Measurements from ENCODE around the gene MAGI2. TPM values are rescaled to one million over a fixed set of nuclear protein-coding genes. Genes with fewer than 3 reads are reported as not detected.

The MAGI2 gene
- total RNA-seq, 1 donor from 2014 or later = 10.7 TPM

DNA sequence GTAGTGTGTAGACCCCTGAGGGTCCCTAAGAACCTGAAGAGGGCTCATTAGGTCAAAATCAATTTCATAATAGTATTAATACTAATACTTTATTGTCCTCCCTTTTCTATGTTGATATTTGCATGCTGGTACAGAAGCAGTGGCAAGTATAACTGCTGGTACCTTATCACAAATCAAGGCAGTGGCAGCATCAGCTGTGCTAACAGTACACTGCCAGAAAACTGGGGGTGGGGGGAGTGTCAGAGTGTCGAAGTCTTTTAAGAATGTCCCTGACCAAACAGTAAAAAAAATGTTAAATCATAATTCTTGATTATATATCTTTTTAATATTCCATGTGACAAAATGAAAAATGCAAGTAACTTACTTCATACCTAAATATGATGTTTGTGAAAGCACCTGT, 716.9 kb downstream of the MAGI2 start:
- Mint-ChIP-seq H3K4me1 (ENCODE audit: unreplicated experiment) (no peaks in the 10 kb centered on the region), H3K27ac (ENCODE audit: unreplicated experiment) (no peak overlapping the region), H3K4me3 (ENCODE audit: unreplicated experiment) (no peak overlapping the region), H3K36me3 (ENCODE audit: unreplicated experiment) (no peaks in the 10 kb centered on the region), H3K27me3 (ENCODE audit: unreplicated experiment) (no peaks in the 10 kb centered on the region), H3K9me3 (ENCODE audit: unreplicated experiment) (no peaks in the 10 kb centered on the region)
- DNase-seq (ENCODE audit: extremely low spot score, unreplicated experiment) = no peak
- no peak for TF ChIP-seq CTCF (IDR thresholded peaks at IDR 0.05)

DNA sequence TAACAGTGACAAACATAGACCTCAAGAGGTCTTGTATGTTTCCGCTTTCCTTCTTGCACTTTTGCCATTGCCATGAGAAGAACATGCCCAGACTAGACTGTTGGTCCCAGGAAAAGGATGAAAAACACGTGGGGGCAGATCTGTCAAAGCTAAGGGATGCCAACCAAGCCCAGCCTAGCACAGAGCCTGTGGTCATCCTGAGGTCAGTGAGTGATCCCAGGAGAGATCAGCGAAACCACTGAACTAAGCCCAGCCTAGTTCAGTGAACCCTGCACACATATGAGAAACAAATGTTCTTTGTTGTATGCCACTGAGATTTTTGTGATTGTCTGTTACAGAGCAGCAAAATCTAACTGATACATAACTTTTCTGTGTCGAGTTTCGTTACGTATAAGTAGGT, 718.8 kb downstream of the MAGI2 start:
- Mint-ChIP-seq H3K4me3 (ENCODE audit: unreplicated experiment) (no peak overlapping the region), H3K4me1 (ENCODE audit: unreplicated experiment) (no peaks in the 10 kb centered on the region), H3K36me3 (ENCODE audit: unreplicated experiment) (no peaks in the 10 kb centered on the region), H3K27me3 (ENCODE audit: unreplicated experiment) (no peaks in the 10 kb centered on the region), H3K9me3 (ENCODE audit: unreplicated experiment) (no peaks in the 10 kb centered on the region), H3K27ac (ENCODE audit: unreplicated experiment) (no peak overlapping the region)
- no peak for TF ChIP-seq CTCF (IDR thresholded peaks at IDR 0.05)
- DNase-seq (ENCODE audit: extremely low spot score, unreplicated experiment) = no peak

DNA sequence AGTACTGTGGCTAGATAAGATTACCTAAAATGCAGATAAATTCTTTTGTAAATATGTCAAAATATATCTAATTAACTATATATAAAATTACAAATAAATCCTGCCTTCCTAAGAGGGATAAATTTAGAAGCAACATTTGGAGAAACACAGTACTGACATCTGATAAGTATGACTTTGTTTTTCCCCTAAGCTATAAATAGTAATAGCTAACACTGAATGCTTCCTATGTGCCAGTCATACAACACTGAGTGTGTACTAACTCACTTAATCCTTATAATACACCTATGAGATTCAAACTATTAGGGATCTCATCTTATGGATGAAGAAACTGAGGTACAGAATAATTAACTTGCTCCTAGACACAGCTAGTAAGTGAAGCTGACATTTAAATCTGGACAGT, 733.4 kb downstream of the MAGI2 start:
- no peak overlapping the region for H3K4me3 Mint-ChIP-seq (ENCODE audit: unreplicated experiment)
- H3K27ac Mint-ChIP-seq (ENCODE audit: unreplicated experiment) = no peak overlapping the region
- TF ChIP-seq CTCF (IDR thresholded peaks at IDR 0.05) = no peak
- no peaks in the 10 kb centered on the region for H3K9me3 Mint-ChIP-seq (ENCODE audit: unreplicated experiment)
- H3K36me3 Mint-ChIP-seq (ENCODE audit: unreplicated experiment) = no peaks in the 10 kb centered on the region
- H3K27me3 Mint-ChIP-seq (ENCODE audit: unreplicated experiment) = no peaks in the 10 kb centered on the region
- no peaks in the 10 kb centered on the region for H3K4me1 Mint-ChIP-seq (ENCODE audit: unreplicated experiment)
- DNase-seq (ENCODE audit: extremely low spot score, unreplicated experiment) = no peak

- H3K27ac Mint-ChIP-seq (ENCODE audit: unreplicated experiment) = no peak overlapping the region
- peaks cover 4% of the 10 kb centered on the region for H3K4me1 Mint-ChIP-seq (ENCODE audit: unreplicated experiment)
Observed at GRCh38 chr7:78718212-78718611, 735.3 kb downstream of the MAGI2 start.

GRCh38 chr7:78716876-78717275, 736.6 kb downstream of the MAGI2 start:
- no peak overlapping the region for H3K4me3 Mint-ChIP-seq (ENCODE audit: unreplicated experiment)
- no peaks in the 10 kb centered on the region for H3K36me3 Mint-ChIP-seq (ENCODE audit: unreplicated experiment)
- no peak for DNase-seq (ENCODE audit: extremely low spot score, unreplicated experiment)
- H3K27me3 Mint-ChIP-seq (ENCODE audit: unreplicated experiment) = no peaks in the 10 kb centered on the region
- no peak for TF ChIP-seq CTCF (IDR thresholded peaks at IDR 0.05)
- H3K9me3 Mint-ChIP-seq (ENCODE audit: unreplicated experiment) = no peaks in the 10 kb centered on the region
- H3K27ac Mint-ChIP-seq (ENCODE audit: unreplicated experiment) = no peak overlapping the region
- H3K4me1 Mint-ChIP-seq (ENCODE audit: unreplicated experiment) = peaks cover 4% of the 10 kb centered on the region

More at GRCh38 chr7:78718212-78718611, 735.3 kb downstream of the MAGI2 start:
- no peak for TF ChIP-seq CTCF (IDR thresholded peaks at IDR 0.05)
- no peak overlapping the region for H3K4me3 Mint-ChIP-seq (ENCODE audit: unreplicated experiment)
- H3K36me3 Mint-ChIP-seq (ENCODE audit: unreplicated experiment) = no peaks in the 10 kb centered on the region
- H3K27me3 Mint-ChIP-seq (ENCODE audit: unreplicated experiment) = no peaks in the 10 kb centered on the region
- no peaks in the 10 kb centered on the region for H3K9me3 Mint-ChIP-seq (ENCODE audit: unreplicated experiment)
- no peak for DNase-seq (ENCODE audit: extremely low spot score, unreplicated experiment)

Data from osteocyte (in vitro differentiated cells).